Medulla oblongata (tissue), 1 donor: ENCODE data around the gene PTK6.
A peak's percentile ranks its signal among the peaks of the same experiment; 100 is the strongest.

Experiments used
- DNase-seq: peaks from one replicate; pipeline ENCODE4 v3.0.0-alpha.2; 2015; ENCODE audit errors: extremely low spot score

Gene PTK6

DNA sequence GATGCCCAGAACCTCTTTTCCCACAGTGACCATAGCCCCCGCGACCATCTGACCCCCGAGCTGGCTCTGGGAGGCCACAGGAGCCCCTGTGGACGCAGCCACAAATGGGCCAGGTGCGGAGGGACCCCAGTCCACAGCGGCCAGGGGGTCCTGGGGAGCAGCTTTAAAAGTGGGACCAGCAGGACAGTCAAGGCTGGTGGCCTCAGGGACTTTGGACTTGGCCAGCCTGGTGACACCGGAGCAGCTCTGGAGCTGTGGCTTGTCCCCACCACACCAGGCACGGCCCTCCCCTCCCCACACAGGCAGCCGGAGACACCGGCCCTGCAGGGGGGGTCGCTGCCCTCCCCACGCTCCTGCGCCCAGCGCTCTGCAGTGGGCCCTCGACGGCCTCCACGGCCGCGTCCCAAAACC is 20.3 kb upstream of the PTK6 start:
- DNase-seq = no peak

DNA sequence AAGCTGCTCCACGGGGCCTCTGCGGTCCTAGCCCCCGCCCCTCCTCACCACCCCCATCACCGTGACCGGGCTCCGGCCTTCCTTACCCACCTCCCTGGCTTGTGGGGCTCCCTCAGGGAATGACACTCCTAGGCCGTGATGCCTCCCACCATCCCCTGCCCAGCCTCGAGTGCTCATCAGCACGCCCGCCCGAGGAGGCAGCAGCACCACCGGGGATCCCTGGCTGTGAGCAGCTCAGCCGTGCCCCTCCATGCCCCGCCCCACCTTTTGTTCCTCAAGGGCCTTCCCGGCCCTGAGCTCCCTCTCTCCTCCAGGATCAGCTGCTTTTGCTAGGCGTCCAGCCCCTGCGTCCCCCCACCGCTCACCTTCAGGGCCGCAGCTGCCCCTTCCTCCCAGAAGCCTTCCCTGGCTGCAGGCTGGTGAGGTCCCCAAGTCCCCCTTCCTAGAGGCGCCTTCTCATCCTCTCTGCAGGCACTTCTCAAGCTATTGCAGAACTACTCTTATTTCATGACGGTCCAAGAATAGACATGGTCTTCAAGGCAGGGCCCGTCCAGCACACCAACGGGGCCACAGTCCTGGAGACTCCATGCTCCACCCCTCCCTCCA is 19.8 kb upstream of the PTK6 start:
- DNase-seq = no peak

DNA sequence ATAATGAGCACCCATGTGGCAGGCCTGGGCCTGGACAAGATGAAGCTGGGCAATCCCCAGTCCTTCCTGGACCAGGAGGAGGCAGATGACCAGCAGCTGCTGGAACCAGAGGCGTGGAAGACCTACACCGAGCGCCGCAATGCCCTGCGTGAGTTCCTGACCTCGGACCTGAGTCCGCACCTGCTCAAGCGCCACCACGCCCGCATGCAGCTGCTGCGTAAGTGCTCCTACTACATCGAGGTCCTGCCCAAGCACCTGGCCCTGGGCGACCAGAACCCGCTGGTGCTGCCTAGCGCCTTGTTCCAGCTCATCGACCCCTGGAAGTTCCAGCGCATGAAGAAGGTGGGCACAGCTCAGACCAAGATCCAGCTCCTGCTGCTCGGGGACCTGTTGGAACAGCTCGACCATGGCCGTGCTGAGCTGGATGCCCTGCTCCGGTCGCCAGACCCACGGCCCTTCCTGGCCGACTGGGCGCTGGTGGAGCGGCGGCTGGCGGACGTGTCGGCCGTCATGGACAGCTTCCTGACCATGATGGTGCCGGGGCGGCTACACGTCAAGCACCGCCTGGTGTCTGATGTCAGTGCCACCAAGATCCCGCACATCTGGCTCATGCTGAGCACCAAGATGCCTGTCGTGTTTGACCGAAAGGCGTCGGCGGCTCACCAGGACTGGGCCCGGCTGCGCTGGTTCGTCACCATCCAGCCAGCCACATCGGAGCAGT is 18.6 kb upstream of the PTK6 start:
- no peak for DNase-seq

DNA sequence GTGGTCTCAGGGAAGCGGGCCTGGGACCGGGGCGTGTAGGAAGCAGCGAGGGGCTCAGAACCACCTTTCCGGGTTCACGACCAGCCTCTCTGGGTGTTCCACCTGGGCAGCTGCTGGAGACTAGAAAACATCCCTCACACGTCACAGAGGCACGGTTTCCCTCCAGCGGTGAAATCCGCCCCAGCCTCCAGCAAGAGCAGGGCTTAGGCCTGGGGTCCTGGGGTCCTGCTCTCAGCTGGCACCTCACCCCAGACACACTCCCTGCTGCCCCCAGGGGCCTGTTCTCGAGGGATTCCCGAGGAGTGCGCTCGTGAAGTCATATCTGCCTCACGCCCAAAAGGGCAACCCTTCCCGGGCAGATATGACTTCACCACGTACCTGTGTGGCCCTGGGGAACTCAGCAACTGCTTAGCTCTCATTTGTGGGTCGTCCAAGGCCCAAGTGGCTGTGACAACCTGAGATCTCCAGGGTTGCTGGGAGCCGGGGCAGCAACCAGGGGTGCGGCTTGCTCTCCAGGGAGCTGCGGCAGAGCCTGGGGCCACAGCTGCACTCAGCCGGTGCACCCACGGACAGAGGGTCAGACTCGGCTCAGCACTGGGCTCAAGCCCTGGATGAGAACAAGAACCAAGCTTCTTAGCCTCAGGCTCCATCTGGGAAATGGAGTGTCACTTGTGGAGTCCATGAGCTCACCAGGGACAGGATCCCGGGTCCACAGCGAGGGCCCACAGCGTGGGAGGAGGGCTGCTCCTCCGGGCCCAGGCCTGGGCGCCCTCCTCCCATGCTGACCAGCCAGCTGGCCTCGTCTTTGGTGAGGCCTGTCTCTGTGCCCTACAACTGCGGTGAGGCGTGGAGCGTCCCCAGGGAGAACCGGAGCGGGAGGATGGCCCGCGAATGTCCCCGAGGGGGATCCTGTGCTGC is 17.4 kb upstream of the PTK6 start:
- DNase-seq = no peak

DNA sequence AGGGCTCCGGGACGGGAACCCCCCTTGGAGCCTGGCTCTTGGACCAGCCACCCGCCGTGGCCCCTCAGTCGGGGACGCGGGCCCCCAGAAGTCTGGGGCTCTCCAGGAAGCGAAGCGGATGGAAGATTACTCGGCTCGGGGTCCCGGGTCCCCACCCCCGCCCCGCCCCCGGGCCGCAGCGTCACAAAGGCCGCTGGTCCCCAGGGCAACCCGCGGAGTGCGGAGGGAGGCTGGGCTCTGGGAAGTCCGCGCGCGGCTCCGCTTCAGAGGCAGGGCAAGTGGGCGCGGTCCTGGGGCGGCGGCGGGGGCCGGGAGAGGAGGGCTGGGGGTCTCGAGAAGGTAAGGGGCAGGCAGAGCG is 16.7 kb upstream of the PTK6 start, which contains the start of gene FNDC11:
FNDC11 (plus strand) TSS at position 227 of the 358 bp plus-strand sequence. CDS start 1,505 bp downstream, outside the sequence.
- no peak for DNase-seq

DNA sequence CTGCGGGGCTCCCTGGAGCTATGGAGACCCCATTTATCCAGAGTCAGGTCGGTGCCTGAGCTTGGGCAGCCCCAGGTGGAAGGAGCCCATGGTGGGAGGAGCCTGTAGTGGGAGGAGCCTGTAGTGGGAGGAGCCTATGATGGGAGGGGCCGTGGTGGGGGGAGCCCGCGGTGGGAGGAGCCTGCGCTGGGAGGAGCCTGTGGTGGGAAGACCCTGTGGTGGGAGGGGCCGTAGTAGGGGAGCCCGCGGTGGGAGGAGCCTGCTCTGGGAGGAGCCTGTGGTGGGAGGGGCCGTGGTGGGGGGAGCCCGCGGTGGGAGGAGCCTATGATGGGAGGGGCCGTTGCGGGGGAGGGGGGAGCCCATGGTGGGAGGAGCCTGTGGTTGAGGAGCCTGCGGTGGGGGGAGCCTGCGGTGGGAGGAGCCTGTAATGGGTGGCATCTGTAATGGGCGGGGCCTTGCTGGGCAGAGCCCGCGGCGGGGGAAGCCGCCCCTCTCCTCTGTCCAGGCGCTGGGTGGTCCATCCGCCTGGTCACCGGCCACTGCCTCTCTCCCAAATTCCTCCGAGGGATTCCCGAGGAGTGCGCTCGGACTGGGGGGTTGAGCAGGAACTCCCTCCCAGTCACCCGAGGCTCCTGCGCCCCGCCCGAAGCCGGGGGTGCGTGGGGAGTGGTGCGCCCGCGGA is 16.2 kb upstream of the PTK6 start:
- peak; percentile 6 for DNase-seq

DNA sequence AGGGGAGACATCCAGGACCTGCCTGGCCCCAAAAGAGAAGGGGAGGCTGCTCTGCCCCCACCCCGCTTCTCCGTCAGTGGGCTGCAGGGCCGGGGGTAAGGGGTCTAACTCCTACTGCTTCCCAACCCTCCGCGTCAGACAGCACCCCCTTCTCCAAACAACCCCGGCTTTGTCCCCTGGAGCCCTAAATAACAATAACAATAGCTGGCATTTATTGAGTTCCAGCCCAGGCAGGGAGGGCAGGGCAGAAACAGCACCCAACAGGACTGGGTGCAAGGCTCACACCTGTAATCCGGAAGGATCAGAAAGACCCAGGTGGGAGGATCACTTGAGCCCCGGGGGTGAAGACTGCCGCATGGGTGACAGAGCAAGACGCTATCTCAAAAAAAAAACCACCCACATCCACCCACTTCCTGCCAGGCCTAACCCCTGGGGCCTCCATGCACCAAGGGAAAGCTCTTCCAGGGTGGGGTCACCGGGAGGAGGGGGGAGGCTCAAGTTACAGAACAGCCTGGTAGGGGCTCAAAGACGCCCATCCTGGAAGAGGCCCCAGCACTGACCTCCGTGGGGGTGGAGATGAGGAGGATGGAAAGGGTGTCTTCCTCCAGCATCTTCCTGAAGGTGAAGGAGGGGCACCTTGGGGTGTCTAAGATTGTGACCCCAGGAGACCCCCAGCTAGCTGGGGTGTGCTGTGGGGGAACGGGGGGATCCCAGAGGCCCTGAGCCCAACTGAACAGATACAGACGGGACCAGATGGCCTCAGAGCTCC is 15.5 kb upstream of the PTK6 start:
- no peak for DNase-seq

DNA sequence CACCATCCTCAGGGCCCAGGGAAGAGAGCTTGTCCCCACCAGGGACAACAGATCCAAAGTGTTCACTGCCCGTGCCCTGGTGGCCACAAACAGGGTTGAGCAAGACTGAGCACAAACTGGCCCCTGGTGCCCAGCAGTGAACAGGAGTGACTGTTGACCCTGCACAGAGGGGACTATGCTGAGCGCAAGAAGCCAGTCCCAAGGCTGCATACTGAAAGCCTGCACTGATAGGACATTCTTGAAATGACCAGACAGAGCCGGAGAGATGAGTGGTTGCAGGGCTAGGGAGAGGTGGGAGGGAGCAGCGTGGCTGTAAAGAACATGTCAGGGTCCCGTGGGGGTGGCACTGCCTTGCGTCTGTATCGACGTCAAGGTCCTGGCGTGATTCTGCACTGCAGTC is 13.9 kb upstream of the PTK6 start:
- DNase-seq = no peak

DNA sequence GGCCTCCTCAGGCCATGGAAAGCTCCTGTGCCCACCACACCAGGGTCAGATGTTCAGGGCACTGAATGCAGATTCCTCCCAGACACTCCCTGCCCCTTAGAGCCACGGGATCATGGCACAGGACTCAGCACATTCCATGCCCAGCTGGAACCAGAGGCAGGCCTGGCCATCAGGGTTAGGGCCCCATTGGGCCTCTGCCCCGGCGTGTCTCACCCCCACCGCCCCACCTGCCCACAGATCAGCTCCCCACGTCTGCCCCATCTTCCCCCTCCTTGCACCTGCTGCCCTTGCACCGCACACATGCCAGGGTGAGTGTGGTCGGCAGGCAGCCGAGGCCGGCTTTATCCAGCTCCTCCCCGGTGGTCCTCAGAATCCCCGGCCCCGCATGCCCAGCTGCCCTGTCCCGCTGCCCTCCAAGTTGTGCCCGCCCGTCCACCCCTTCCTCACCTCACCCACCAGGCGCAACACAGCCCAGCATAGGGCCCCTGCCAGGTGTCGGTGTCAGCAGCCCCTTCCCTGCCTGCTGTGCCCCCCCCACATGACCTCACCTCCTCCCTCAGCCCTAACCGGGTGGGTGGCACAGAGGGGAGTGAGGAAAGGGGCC is 12.6 kb upstream of the PTK6 start:
- DNase-seq = no peak

DNA sequence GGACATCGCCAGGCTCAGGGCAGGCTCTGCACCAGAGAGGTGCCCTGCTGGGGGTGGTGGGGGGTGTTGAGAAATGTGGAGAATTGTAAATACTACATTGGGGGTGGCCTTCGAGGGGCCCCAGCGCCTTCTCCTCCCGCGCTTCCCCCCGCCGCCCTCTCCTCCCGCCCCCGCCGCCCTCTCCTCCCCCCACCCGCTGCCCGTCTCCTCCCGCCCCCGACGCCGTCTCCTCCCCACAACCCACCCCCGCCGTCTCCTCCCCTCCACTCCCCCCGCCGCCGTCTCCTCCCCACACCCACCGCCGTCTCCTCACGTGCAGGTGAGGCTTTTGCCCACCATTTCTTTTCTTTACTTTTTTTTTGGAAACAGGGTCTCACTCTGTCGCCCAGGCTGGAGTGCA is 11.8 kb upstream of the PTK6 start:
- no peak for DNase-seq

DNA sequence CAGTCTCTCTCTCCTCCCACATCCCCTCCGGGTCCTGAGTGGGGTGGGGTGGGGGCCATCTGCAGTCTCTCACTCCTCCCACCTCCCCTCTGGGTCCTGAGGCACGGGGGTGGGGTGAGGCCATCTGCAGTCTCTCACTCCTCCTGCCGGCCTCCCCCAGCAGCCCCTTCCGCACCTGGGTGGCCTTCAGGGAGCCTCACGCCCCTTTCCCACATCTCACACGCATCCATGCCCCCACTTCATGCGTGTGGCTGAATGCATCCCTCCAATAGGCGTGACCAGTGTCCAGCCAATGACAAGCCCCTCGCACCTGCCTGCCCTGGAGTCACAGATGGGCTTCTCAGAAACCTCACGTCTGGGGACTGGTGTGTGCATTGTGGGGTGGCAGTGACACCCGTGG is 11.4 kb upstream of the PTK6 start:
- no peak for DNase-seq

DNA sequence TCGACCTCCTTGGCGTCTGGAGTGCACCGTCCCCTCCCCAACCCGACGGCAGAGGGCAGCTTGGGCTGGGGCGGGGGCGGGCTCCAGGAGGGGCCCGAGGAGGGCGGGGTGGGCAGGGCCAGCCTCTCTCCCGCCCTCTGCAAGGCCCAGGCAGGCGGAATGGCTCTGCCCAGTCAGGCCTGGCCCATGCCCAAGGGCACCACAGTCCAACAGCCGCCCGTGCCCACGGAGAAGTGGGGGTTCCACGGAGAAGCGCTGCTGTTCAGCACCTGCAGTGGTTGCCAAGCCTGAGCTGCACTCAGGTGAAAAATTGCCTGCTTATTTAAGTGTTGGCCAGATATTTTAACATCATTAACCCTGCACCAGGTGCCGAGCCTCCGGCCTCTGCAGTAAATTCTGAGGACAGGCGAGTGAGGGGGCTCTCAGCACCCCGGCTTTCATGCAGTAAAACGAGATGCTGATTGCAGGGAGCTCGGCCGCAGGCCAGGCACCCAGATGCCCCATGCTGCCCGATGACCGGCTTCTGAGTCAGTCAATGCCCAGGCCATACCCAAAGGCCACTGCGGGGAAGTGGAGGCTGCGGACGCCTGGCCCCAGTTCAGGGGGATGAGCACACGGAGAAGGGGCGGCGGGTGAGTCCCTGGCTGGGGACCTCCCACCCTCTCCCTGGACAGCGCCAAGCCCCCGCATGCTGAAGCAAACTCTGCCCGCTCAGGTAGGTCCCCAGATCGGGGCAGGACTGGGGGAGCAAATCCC is 10.7 kb upstream of the PTK6 start, which contains the start of gene SRMS:
SRMS (minus strand) TSS at position 25 of the 756 bp plus-strand sequence. CDS start 286 bp downstream, outside the sequence.
- DNase-seq = no peak

DNA sequence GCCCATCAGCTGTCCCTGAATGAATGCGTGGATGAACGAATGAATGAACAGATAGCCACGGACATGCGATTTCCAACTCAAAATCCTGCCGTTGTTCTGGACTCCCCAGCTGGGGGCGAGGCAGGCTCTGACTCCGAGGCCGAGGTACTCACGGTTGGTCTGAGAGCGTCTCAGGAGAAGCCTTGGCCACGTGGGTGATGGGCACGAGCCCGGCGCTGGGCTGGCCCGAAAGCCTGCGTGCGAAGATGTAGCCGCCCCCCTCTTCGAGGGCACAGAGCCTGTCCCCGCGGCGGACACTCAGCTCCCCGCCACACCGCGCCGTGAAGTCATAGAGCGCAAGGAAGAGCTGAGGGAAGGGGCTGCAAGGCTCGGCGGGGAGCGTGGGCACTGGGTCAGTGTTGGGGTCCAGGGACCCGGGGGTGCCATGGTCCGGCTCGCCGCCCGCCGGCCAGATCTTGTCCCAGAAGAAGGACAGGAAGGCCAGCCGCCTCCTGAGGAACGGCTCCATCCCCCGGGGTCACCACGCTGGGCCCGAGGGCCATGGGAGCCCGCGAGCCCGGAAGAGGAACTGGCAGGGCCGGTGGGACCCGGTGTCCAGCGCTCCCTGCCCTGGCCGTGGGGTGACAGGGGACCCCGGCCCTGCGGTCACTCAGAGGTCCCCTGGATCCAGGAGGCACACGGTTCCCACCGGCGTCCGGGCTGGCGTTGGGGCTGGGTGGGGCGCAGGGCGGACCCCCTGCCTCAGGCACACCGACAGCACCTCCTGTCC is 10.0 kb upstream of the PTK6 start:
- DNase-seq = no peak

DNA sequence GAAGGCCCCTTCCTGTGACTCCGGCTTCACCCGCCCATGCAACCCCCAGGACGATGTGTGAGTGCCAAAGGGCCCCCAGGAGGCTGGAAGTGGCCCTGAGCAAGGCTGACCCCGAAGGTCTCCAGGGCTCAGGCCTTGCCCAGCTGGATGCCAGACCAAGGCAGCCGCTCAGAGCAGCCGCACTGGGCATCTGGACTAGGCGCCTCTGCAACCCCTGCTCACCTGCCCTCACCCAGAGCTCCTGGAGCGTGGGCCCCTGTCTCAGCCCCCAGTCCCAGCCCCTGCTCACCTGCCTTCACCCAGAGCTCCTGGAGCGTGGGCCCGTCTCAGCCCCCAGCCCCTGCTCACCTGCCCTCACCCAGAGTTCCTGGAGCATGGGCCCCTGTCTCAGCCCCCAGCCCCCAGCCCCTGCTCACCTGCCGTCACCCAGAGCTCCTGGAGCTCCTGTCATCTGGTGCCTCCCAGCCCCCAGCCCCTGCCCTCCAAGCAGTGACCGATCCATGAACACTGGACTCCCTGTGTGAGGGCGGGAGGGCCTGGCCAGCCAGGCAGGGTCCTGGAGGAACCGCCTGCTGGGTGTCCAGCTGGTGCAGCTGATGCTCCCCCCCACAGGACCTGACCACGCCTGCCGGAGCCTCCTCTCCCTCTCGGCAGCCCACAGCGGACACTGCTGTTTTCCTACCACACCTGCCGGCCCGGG is 9.2 kb upstream of the PTK6 start:
- DNase-seq = no peak

DNA sequence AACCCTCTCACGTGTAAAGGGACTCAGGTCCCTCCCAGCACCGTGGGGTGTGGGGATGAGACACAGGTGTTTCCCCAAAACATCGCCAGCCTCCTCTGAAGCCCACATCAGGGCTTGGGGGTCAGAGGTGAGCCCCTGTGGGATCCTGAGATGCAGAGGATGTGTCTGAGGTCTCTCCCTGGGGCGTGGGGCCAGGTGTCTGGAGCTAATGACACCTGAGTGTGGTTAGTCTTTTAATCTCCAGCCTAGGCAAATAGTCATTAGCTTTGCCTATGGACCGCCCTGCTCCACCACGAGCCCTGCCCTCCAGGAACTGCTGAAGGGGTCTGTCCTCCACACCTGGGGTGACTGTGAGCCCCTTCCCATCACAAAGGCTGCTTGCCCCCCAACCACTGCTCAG is 8.6 kb upstream of the PTK6 start:
- no peak for DNase-seq

DNA sequence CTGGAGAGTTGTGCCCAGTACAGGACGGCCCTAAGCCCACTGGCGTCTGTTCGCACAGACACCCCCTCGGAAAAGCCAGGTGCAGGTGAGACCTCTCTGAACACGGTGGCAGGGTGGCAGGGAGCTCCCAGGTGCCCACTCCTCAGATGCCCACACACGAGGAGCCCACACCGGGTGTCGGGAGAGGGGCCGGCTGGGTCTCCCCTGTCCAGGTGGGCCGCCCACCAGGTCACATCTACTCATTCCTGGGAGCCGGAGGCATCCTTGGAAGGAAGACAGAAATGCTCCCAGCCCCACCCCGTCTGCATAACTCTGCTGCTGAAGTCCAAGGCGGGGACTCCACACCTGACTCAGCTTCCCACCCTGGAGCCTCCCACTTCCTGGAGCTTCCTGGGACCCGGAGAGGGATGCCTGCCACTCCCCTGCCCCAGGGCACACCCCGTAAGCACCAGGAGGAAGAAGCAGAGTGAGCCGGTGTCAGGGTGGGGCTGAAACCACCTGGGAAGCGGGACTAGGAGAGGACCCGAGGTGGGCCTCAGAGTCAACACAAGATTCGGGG is 7.9 kb upstream of the PTK6 start:
- DNase-seq = no peak

DNA sequence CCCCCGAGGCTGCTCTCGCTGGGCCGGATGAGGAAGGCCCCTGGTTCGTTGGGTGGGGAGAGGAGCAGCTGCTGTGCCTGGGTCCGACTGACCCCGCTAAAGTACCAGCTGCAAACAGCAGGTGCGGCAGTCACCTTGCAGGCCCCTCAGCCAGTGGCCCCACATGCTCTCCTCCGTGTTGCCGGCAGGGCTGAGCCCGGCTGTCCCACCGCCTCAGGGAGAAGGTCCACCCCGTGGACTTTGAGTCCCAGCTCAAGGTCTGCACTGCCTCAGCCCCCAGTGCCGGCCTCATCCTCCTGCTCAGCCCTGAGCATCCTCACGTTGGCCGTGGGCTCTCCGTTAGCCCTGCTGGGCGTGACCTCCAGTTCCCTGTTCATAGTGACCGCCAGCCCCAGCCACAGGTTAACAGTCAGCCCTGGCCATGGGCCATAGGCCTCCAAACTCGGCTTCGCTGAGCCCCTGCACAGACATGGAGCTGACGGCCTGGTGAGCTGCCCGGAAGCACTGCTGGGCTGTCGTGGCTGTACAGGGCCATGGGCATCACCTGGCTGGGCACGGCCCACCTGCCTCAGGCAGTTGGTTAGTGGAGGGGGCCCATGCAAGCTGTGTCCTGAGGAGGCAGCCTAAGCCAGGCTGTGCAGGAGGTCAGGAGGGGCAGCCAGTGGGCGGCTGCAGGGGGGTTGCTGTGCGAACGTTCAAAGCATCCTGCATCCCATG is 7.2 kb upstream of the PTK6 start:
- no peak for DNase-seq

DNA sequence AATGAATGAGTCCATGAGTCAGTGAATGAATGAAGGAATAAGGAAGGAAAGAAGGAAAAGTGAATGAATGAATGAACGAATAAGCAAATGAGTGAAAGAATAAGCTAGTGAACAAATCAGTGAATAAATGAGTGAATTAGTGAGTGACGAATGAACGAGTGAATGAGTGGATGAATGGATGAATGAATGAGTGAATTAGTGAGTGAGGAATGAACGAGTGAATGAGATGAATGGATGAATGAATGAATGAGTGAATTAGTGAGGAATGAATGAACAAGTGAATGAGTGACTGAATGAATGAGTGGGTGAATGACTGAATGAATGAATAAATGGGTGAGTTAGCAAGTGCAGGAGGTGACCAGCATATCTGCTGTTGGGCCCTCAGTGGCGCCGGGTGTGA is 6.6 kb upstream of the PTK6 start:
- no peak for DNase-seq
